SKM-1 (cell line): ENCODE data around the gene SF3B6.
"Not testable (repeated sequence)": the region's sequence is repeated elsewhere in the genome, so short reads cannot be mapped to it uniquely, and the experiment has no call there.

ENCODE experiments used
- DNase-seq: peaks from one replicate; lab custom pipeline; 2025; ENCODE audit not compliant: unreplicated experiment; lab: John Stamatoyannopoulos, UW

Gene SF3B6

DNA sequence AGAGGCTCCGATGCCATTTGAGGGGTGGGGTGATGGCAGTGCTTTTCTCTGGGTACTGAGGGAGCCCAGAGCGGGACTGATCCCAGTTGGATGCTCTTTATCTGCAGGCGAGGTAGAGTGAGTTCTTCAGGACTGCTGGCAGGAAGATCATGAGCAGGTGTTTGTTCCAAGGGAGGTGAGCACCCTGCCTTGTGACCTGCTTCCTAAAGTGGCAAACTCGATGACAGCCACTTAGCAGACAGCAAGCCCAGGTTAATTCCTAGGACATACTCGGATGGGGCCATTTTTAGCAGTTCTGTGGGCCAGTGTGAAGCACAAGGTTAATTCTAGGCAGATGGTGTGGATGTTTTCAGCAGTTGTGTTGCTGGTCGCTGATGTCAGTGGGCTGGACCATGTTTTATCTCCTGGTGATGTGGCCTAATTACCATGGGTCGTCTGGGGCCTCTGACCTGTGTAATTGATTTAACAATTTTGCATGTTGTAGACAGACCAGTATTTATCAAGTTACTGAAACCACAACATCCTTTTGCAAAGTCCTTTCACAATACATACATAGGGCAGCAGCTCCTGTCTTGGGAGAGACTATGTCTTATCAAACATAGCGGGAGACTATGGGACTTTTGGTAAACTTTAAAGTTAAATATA, 21.6 kb downstream of the SF3B6 start:
- DNase-seq: no peak

DNA sequence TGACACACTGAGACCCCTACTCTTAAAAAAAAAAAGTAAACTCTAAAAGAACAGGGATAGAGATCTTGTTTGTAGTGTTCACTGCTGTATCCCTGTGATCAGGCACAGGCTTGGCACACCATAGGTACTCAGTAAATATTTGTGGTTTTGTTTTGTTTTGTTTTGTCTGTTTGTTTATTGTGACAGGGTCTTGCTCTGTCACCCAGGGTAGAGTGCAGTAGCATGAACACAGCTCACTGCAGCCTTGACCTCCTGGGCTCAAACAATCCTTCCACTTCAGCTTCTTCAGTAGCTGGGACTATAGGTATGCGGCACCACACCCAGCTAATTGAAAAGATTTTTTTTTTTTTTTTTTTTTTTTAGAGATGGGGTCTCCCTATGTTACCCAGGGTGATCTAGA, 23.2 kb downstream of the SF3B6 start:
- DNase-seq: no peak

DNA sequence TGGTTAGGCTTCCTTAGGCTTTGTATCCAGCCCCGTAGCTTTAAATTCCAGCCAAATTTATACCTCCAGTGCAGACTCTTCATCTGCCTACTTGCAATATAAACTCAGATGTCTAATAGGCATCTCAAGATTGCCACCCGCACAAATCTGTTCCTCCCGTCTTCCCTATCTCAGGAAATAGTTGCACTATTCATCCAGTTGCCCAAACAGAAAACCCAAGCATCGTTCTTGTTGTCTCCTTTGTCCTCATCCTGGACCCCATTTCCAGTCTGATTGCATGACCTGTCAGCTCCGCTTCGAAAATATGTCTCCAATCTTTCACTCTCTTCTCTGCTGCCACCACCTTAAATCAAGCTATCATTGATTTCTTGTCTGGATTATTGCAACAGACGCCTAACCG, 24.3 kb downstream of the SF3B6 start:
- no peak for DNase-seq

DNA sequence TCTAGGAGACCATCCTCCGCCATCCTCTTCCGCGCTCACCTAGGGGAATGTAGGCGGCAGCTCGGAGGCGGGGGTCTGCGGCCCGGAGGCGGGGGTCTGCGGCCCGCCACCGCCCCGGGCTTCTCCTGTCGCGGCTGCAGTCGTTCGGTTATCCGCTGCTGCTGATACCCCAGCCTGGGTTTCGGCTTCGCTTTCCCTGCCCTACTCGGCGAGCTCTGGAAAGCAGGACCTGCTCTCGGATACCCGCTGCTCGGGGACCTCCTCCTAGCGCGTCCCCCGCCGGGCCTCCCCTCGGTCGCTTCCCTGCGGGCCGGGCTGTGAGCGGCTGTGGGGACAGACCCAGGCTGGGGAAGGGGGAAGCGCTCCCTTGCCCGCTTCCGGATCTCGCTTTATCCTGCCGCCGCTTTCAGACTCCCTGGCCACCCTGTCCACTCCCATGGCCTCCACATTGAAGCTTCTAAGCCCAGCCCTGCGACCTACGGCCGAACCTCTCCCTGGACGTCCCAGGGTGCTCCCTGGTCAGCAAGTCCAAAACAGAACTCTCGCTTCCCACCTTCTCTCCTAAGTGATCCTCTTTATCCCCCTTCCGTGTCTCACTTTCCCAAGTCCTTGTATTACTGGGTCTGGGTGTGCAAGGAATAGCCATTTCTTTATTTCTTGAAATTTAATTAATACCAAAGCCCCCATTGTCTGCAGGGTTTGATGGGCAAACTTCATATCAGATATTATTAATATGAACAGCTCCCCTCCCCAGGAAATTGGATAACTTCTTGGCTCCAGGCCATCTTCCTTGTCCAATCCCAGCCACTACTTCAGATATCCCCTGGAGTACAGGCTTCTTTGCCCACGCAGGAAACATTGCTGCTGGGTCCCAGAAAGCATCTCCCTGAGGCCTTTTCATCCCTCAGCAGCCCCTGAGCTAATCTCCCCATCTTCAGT, 25.8 kb downstream of the SF3B6 start:
- DNase-seq: no peak

DNA sequence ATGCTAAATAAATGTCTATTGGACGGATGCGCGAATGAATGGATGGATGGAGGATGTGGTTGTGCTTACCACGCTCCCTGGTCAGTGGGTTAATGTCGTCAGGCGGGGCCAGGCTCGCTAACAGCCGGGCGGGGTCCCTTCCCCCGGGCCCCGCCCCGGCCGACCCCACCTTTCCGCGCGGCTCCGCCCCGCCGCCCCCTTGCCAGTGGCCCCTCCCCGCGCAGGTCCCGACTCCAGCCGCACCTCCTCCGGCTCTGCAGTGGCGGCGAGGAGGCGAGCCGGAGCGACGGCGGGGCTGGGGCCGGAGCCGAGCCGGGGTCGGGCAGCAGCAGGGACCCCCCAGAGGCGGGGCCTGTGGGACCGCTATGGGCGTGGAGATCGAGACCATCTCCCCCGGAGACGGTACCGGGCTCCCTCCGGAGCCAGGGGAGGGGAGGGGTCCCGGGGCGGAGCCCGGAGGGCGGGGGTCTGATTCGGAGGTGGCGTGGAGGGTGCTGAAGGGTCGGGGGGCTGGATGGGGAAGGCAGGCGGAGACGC, 26.6 kb downstream of the SF3B6 start, which contains the start of gene FKBP1B:
Gene FKBP1B, plus strand, starts transcription at position 257 of the 537 bp plus-strand sequence. Its CDS starts 109 bp downstream, at position 366.
- DNase-seq: no peak

DNA sequence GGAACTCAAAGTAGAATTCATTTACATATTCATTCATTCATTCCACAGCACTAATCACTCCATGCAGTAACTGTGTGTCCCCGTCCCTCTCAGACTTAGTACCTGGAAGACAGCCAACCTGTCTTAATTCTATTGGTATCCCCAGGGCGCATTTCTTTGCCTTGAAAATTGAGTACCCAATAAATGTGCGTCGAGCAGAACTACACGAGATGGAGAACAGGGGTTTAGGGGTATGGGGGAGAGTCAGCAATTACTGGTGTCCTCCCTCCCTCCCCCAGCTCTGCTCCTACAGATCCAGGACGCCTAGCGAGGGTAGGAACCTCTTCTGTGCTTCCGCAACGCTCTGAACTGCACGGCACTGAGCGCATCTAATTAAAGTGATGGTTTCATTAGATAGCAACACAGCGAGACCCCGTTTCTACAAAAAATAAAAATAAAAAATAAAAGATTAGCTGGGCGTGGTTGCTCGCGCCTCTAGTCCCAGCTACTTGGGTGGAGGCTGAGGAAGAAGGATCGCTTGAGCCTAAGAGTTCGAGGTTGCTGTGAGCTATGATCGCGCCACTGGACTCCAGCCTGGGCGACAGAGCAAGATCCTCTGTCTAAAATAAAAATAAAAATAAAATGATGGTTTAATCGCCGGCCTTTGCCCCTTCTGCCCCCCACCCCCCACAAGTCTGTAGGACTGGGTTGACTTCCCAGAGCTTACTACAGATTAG, 27.2 kb downstream of the SF3B6 start:
- no peak for DNase-seq

DNA sequence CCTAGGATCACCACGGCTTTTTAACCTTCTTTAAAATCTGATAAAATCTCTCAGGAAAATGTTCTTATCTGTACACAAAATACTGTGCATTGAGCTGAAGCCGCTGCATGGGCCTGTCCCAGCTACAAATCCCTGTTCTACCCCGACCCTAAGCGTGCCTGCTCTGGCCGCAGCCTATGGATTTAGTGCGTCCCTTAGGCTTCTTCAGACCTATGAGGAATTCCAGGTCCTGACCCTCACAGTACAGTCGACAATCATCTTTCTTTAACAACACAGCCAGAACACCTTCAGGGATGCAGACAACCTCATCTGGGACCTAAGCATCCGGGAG, 28.5 kb downstream of the SF3B6 start:
- DNase-seq: no peak

DNA sequence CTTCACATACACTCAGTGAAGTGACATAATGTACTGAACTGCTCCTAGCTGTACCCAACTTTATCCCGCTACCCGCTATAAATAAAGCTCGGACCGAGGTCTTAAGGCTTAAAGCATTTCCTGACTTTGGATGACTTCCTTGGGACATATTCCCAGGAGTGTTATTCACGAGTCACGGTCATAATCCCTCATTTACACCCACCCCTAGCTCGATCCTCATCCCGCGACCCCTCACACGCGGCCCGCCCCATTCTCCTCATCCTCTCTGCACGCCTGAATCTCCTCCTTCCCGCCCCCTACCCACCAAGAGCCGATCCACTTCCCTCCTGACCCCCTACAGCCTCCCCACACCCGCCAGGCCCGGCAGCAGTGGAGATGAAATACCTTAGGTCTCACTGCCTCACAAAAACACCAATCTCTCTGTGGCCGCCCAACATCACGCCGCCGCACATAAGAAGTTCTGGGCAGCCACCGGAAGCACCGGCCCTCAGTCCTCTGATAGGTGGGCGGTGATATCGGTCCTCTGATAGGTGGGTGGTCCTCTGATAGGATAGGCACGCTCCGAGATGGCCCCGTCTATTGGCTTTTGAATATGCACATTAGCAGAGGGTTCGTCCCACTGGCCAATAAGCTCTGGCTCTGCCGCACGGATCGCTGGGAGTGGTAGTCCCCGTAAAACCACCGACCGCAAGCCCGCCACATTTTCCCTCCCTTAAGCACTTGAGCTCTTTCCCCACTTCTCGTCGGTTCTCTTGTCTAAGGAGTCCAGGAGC, 29.0 kb downstream of the SF3B6 start, which contains the start of gene WDCP:
Gene WDCP, minus strand, starts transcription at position 462 of the 773 bp plus-strand sequence. CDS start 7,897 bp downstream, outside the sequence.
- peak; percentile 97 for DNase-seq

DNA sequence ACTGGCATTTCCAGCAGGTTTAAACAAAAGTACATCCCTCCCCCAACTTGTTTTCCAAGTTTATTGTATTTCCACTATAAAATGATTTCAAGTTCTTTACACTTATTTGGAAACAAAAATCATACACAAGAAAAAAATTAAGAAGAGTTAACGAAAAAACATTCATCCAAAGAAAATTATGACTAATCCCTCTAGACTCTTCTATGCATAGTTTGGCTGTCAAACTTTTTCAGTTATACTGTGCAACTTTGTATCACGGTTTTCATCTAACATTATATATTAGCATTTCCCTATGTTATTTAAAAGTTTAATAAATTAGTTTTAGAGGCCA, 29.6 kb downstream of the SF3B6 start:
- DNase-seq: no peak

DNA sequence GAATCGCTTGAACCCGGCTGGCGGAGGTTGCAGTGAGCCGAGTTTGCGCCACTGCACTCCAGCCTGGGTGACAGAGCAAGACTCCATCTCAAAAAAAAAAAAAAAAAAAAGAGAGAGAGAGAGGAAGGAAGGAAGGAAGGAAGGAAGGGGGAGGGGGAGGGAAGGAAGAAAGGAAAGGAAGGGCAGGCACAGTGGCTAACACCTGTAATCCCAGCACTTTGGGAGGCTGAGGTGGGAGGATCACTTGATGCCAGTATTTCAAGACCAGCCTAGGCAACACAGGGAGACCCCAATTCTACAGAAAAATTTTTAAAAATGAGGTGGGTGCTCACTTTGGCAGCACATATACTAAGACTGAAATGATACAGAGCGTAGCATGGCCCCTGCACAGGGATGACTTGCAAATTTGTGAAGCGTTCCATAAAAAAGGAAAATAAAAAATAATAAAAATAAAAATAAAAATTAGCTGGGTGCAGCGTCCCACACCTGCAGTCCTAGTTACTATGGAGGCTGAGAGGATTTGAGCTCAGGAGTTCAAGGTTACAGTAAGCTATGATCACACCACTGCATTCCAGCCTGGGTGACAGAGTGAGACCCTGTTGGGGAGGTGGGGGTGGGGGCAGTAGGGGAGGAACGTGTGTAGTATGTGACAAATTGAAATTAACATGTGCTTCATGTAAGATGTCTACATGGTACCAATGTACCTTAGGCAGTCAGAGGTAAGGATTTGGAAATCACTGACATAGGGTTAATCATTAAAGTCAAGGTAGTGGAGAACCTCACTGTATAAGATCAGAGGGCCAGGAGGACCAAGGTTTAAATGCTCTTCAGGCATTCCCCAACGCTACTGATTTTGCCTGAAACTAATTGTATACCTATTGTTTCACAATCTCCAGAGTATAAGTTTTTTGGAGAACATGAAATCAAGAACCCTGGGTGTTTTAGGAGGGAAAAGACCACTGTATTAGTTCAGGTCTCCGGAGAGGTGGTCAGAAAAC, 30.3 kb downstream of the SF3B6 start:
- no peak for DNase-seq

DNA sequence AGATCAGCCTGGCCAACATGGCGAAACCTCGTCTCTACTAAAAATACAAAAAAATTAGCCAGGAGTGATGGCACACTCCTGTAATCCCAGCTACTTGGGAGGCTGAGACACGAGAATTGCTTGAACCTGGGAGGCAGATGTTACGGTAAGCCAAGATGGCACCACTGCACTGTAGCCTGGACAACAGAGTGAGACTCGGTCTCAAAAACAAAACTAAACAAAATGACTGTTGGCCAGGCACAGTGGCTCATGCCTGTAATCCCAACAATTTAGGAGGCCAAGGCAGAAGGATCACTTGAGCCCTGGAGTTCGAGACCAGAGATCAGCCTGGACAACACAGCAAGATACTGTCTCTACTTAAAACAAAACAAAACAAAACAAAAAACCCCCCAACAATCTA, 33.0 kb downstream of the SF3B6 start:
- not testable (repeated sequence) for DNase-seq

DNA sequence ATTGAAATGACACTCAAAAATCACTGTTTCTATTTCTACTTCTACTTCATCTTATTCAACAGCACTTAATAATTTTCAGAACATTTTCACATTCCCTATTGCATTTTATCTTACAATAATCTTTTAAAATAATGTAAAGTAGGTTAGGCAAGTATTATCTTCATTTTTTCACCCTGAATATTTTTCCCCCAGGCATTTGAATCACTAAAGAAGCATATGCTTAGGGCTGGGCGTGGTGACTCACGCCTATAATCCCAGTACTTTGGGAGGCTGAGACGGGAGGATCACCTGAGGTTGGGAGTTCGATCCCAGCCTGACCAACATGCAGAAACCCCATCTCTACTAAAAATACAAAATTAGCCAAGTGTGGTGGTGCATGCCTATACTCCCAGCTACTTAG, 35.6 kb downstream of the SF3B6 start:
- no peak for DNase-seq

DNA sequence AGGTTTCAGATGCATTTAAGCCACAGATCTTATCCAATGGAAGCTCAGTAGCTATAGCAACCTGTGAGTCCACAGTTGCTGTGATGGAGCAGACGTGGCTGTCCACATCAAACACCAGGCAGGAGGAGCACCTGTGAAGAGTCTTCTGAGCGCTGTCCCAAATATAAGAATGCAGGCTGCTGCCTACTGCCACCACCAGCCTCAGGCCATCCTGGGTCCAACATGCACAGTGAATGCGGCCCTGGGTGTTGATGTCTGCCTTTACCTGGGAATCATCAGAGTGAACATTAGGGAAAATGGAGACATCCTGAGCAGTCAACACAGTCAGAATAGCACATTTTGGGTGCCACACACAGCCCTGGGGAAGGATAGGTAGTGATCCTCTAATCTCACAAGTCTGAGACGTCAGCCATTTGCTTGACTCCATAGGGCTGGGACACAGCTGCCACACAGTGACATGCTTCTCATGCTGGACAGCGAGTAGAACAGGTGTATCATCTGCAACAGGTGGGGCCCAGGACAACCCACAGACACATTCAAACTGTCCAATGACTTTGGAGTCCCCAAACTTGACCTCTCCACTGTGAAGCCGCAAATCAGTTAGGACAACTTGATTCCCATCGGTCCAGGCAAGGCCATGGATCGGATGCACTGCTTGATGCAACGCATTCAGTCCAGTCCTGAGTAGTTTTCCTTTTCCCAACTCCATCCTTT, 37.2 kb downstream of the SF3B6 start:
- no peak for DNase-seq

DNA sequence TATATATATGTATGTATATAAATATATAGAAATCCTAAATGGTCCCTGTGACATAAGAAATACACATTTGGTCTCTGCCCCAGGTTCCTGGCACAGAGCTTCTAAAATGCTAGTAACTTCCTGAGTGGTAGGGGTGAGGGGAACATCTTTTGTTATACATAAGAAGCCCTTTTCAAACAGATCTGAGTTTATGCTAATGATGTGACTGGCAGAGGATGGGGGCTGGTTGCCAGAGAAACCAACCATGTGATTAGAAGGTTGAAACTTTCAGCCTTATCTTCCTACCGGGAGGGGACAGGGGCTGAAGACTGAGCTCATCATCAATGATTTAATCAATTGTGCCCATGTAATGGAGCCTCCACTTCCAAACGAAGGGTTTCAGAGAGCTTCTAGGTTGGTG, 49.9 kb downstream of the SF3B6 start:
- no peak for DNase-seq

DNA sequence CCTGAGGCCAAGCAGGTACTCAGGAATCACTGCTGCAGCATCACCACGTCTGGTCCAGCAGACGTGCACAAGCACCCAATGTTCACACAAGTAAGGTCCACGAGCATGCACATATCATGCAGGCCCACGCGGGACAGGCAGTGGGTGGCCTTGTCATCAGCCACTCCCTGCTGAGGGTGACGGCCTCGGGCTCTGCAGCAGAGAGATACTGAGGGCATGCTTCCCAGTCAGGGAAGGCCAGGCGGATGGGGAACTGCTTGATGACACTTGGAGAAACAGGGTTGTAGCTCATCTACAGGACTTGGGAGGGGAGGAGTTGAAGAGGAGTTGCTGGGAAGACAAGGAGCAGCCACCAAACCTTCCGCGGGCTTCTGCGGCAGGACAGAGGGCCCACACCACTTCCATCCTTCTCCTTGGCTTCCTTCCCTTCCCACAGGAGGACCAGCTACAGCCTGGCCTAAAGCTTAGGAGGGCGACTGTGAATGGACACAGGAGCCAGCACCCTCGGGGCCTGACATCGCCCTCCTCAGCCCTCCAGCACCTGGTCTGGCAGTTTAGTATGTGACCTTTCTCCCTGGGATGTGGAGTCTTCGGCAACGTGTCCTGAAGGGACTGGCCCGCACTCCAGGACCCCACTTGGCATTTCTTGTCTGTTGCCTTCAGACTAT, 51.0 kb downstream of the SF3B6 start:
- DNase-seq: no peak

DNA sequence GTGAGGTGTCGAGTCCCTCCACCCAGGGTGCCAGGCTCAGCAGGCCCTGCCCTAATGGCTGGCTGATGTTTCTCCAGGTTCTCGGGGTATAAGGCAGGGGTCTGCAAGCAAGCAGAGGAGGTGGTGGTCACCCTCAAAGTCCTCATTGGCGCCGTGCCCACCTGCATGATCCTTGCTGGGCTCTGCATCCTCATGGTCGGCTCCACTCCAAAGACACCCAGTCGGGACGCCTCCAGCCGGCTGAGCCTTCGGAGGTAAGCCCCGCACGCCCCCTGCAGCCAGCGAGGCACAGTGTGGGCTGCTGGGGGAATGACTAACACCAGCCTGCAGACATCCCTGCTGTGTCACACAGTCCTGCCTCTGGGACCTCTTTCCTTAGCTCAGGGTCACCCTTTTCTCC, 52.1 kb downstream of the SF3B6 start:
- DNase-seq: no peak

DNA sequence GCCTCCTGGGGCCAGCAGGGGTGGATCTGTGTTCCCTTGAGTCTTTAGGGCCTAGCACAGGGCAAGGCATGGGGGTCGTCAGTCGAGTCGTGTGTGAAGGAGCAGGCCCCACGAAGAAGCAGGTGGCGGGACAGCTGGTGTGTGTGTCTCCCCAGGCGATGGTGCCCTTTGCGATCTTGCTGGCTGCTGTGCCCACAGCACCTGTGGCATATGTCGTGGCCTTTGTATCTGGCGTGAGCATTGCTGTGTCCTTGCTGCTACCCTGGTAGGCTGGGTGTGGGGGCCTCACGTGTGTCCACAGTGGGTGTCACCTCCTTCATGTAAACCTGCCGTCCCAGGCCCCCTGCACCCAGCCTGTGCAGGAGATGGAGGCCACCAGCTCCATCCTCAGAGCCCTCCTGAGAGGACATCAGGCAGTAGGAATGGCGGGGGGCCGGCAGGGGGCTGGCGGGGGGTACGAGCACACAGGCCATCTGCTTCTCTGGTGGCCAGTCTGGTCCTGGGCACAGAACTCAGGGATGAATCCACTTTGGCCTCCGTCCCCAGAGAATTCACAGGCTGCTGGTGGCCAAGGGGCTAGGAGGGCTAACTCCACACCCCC, 53.1 kb downstream of the SF3B6 start:
- DNase-seq: no peak
